HL-60 (cell line): ENCODE results near the gene APOC1.

ENCODE experiments used
- DNase-seq, 2 experiments: peaks; one replicate each; pipeline ENCODE4 v3.0.0-alpha.2; 2010 to 2020; ENCODE audit warnings: low read depth in 1 of 2, low spot score in 1 of 2
- H3K27ac ChIP-seq: fragments of 250-450 bp; sonication (Bioruptor Pico); replicated peaks from 2 replicates; pipeline ENCODE4 v1.5.1; 2020; ENCODE audit warnings: mild to moderate bottlenecking, moderate library complexity
- H3K27me3 ChIP-seq: fragments of 250-450 bp; sonication (Bioruptor Pico); 2 replicates; pipeline ENCODE4 v1.5.1; 2021; ENCODE audit warnings: mild to moderate bottlenecking, moderate library complexity; ENCODE audit not compliant: insufficient read depth, poor library complexity, severe bottlenecking
- H3K4me3 ChIP-seq: replicated peaks from 2 replicates; pipeline ENCODE4 v1.5.1; 2011; ENCODE audit warnings: mild to moderate bottlenecking, control low read depth, low read length; ENCODE audit not compliant: insufficient read depth
- CTCF ChIP-seq: IDR thresholded peaks from one replicate; pipeline ENCODE4 v1.5.1; 2011; ENCODE audit warnings: low read length, control low read depth, inconsistent platforms; ENCODE audit not compliant: insufficient read depth
- GABPA ChIP-seq: IDR thresholded peaks from 2 replicates; pipeline ENCODE4 v1.6.1; 2012; ENCODE audit warnings: low read depth
- POLR2AphosphoS5 ChIP-seq: IDR thresholded peaks from 2 replicates; pipeline ENCODE4 v1.6.1; 2012; ENCODE audit warnings: low read depth
- REST ChIP-seq: IDR thresholded peaks from 2 replicates; pipeline ENCODE4 v1.6.1; 2012; ENCODE audit warnings: low read depth; ENCODE audit not compliant: insufficient replicate concordance
- SPI1 ChIP-seq: IDR thresholded peaks from 2 replicates; pipeline ENCODE4 v1.6.1; 2012; ENCODE audit warnings: low read depth, mild to moderate bottlenecking, borderline replicate concordance

APOC1 gene

GRCh38 chr19:44930088-44930487 lies 15.7 kb downstream of the APOC1 start:
- Histone ChIP-seq H3K27me3 (no peaks in the 10 kb centered on the region), H3K4me3 (no peak overlapping the region), H3K27ac (no peak overlapping the region)
- no peak for DNase-seq
- TF ChIP-seq SPI1 (no peak), REST (no peak), CTCF (no peak), POLR2AphosphoS5 (no peak), GABPA (no peak)

GRCh38 chr19:44931541-44931940 lies 17.1 kb downstream of the APOC1 start:
- no peak overlapping the region for H3K4me3 ChIP-seq
- TF ChIP-seq GABPA (no peak), POLR2AphosphoS5 (no peak), REST (no peak), CTCF (no peak), SPI1 (no peak)
- no peak for DNase-seq
- no peak overlapping the region for H3K27ac ChIP-seq
- H3K27me3 ChIP-seq, result no peaks in the 10 kb centered on the region

- peak in 1 of 2 experiments; percentile 57 for DNase-seq
- Histone ChIP-seq H3K27ac (no peak overlapping the region), H3K27me3 (no peaks in the 10 kb centered on the region), H3K4me3 (no peak overlapping the region)
- no peak for TF ChIP-seq GABPA
- no peak for TF ChIP-seq REST
- TF ChIP-seq POLR2AphosphoS5, result no peak
- TF ChIP-seq CTCF, result no peak
- TF ChIP-seq SPI1, result no peak
Measured at GRCh38 chr19:44939668-44940067, 25.3 kb downstream of the APOC1 start.
